Left ventricle myocardium inferior (tissue), 1 donor: ENCODE data around the gene STPG1. TPM values are rescaled to one million over a fixed set of nuclear protein-coding genes. Genes with fewer than 3 reads are reported as not detected.

Source experiments
- DNase-seq: peaks from one replicate; pipeline ENCODE4 v3.0.0-alpha.2; 2020
- H3K27ac ChIP-seq: fragments of 200-600 bp; replicated peaks from 2 replicates; pipeline ENCODE4 v1.8.0; 2021
- H3K27me3 ChIP-seq: fragments of 200-600 bp; 2 replicates; pipeline ENCODE4 v1.8.0; 2021; ENCODE audit warnings: low read depth
- H3K36me3 ChIP-seq: fragments of 200-600 bp; 2 replicates; pipeline ENCODE4 v1.8.0; 2021
- H3K4me1 ChIP-seq: fragments of 200-600 bp; 2 replicates; pipeline ENCODE4 v1.8.0; 2021
- H3K4me3 ChIP-seq: fragments of 200-600 bp; 2 replicates; pipeline ENCODE4 v1.8.0; 2021; ENCODE audit warnings: mild to moderate bottlenecking, moderate library complexity
- H3K9me3 ChIP-seq: fragments of 200-600 bp; replicated peaks from 2 replicates; pipeline ENCODE4 v1.8.0; 2021
- intact Hi-C: fragments of 100-400 bp; cut with micrococcal nuclease; formaldehyde crosslinking; loops from one replicate; pipeline ENCODE4 v1.11.0; 2022
- total RNA-seq: library from RNA; stranded (reverse); fragmentation: NEBNext Ultra II Directional; extraction: Animal tissue kit (Norgen Biotek cat#: 25700); gene quantifications from one replicate; pipeline ENCODE4 v1.2.1, GENCODE V29; 2021
- TF ChIP-seq, protein P1 (sequence below): fragments of 200-600 bp; IDR thresholded peaks from 2 replicates; pipeline ENCODE4 v1.8.0; 2021; ENCODE audit warnings: antibody characterized with exemption, mild to moderate bottlenecking, borderline replicate concordance
- donor health status: DM: no; HTN: yes; CAD: no; lungs with severe emphysema.

The STPG1 gene
- total RNA-seq, 1 donor from 2014 or later: 4.9 TPM

DNA sequence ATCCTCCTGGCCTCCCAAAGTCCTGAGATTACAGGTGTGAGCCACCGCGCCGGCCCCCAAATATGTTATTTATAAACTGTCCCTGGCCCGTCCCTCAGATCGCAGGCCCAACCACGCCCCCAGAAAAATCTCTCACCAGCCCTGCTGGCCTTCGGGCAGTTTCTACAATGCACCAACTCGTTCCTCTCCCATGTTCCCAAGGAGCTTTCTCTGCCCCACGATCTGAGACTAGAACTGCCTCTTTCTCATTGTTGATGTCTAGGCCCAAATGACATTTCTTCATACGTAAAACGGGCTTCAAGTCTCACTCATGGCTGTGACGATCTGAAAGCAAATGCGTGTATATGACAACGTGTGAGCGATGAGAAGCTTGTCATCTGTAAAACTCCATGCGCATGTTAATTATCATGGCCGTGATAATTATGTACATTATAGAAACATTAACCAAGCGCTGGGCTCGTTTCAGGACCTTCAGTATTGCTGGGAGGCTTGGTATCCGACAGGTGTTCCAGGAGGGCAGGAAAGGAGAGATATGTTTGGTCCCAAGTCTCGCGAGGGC, 1.3 kb upstream of the STPG1 start:
- TF ChIP-seq, protein P1, sequence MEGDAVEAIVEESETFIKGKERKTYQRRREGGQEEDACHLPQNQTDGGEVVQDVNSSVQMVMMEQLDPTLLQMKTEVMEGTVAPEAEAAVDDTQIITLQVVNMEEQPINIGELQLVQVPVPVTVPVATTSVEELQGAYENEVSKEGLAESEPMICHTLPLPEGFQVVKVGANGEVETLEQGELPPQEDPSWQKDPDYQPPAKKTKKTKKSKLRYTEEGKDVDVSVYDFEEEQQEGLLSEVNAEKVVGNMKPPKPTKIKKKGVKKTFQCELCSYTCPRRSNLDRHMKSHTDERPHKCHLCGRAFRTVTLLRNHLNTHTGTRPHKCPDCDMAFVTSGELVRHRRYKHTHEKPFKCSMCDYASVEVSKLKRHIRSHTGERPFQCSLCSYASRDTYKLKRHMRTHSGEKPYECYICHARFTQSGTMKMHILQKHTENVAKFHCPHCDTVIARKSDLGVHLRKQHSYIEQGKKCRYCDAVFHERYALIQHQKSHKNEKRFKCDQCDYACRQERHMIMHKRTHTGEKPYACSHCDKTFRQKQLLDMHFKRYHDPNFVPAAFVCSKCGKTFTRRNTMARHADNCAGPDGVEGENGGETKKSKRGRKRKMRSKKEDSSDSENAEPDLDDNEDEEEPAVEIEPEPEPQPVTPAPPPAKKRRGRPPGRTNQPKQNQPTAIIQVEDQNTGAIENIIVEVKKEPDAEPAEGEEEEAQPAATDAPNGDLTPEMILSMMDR: no peak
- intact Hi-C loops: no loop called here
- Histone ChIP-seq H3K27me3 (no peaks in the 10 kb centered on the region), H3K36me3 (peaks cover 7% of the 10 kb centered on the region), H3K4me3 (peak overlapping the region; percentile 88), H3K9me3 (no peaks in the 10 kb centered on the region), H3K4me1 (peaks cover 57% of the 10 kb centered on the region), H3K27ac (peak overlapping the region; percentile 46)
- no peak for DNase-seq

DNA sequence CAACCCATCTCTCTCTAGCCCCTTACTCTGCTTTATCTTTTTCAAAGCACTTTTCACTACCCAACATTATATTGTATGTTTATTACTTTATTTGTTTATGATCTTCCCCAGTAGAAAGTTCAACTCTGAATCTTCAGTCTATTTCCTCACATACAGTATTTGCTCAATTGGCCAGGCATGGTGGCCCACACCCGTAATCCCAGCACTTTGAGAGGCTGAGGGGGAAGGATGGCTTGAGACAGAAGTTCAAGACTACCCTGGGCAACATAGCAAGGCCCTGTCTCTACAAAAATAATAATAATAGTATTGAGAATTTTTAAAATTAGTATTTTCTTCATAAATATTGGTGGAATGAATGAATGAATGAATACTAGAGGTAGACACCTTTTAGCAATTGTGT, 1.2 kb downstream of the STPG1 start:
- Histone ChIP-seq H3K27me3 (no peaks in the 10 kb centered on the region), H3K4me3 (peak overlapping the region; percentile 80), H3K4me1 (peaks cover 39% of the 10 kb centered on the region), H3K36me3 (no peaks in the 10 kb centered on the region), H3K27ac (no peak overlapping the region), H3K9me3 (peaks cover 4% of the 10 kb centered on the region)
- intact Hi-C loops: no loop called here
- TF ChIP-seq, protein P1: no peak
- no peak for DNase-seq

DNA sequence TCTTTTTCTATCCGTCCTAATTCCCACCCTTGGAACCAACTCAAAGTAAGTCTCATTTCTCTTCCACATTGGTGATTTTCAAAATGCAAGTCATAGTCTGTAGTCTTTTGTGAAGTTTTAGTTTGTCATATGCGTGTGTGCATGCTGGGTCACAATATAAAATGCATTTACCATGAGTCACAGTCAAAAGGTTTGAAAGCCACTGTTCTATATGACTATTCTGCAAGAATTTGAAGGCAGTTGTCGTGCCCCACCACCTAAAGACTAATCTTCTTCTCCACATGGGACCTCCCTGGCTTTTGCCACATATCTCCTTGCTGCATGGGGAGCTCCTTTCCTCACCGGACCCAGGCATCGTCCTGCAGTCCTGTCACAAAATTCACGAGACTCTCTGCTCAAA, 1.6 kb downstream of the STPG1 start:
- no peaks in the 10 kb centered on the region for H3K36me3 ChIP-seq
- TF ChIP-seq, protein P1: no peak
- intact Hi-C loops: no loop called here
- no peak overlapping the region for H3K27ac ChIP-seq
- DNase-seq: no peak
- no peak overlapping the region for H3K4me3 ChIP-seq
- H3K4me1 ChIP-seq: peaks cover 35% of the 10 kb centered on the region
- peaks cover 4% of the 10 kb centered on the region for H3K9me3 ChIP-seq
- no peaks in the 10 kb centered on the region for H3K27me3 ChIP-seq

DNA sequence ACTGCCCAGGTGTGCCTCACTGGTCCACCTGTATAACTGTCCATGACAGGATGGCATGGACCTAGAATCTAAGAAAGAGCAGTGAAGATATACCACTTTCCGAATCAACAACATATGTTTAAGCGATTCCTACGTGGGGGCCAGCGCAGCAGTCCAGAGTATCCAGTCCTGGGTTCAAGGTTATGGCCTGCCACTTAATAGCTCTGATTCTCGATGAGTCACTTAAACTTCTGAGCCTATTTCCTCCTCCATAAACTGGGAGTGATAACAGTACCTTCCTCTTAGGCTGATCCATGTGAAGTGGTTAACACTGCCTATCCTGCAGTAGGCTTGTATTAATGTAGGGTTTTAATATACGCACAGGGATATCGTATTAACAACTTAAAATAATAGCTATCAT, 2.8 kb downstream of the STPG1 start:
- Histone ChIP-seq H3K9me3 (peaks cover 4% of the 10 kb centered on the region), H3K4me1 (peaks cover 22% of the 10 kb centered on the region), H3K36me3 (no peaks in the 10 kb centered on the region), H3K4me3 (no peak overlapping the region), H3K27ac (no peak overlapping the region), H3K27me3 (no peaks in the 10 kb centered on the region)
- no peak for DNase-seq
- intact Hi-C loops: no loop called here
- TF ChIP-seq, protein P1: no peak

DNA sequence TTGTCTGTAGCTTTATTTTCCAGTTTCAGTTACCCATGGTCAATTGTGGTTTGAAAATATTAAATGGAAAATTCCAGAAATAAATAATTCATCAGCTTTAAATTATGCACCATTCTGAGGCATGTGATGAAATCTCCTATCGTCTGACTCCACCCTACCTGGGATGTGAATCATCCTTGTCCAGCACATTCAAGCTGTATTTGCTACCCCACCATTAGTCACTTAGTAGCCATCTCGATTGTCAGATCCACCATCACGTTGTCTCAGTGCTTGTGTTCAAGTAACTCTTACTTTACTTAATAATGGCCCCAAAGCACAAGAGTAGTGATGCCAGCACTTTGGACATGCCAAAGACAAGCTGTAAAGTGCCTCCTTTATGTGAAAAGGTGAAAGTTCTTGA, 4.0 kb downstream of the STPG1 start:
- Histone ChIP-seq H3K27ac (no peak overlapping the region), H3K9me3 (peaks cover 4% of the 10 kb centered on the region), H3K27me3 (no peaks in the 10 kb centered on the region), H3K4me3 (no peak overlapping the region), H3K36me3 (no peaks in the 10 kb centered on the region), H3K4me1 (peaks cover 16% of the 10 kb centered on the region)
- intact Hi-C loops: loop anchor here (10.0 kb wide), 1 partner anchor 95 kb away; the partner anchor contains the start of gene RCAN3
- TF ChIP-seq, protein P1: no peak
- DNase-seq: no peak
